Naive B cell (primary cell): ENCODE data around the gene ULK2. TPM values are rescaled to one million over a fixed set of nuclear protein-coding genes. Genes with fewer than 3 reads are reported as not detected.

Experiments
- ATAC-seq, 2 donors: fragments of 150-1000 bp; cut with Tn5 transposase; 2 replicates each; pipeline ENCODE4 v1.10.0; 2021; ENCODE audit warnings: low read depth in 2 of 2, mild to moderate bottlenecking in 2 of 2, moderate library complexity in 2 of 2
- DNase-seq: peaks from one replicate; pipeline ENCODE4 v3.0.0; 2022
- H3K27ac Mint-ChIP-seq, 6 donors: one replicate each; pipeline ENCODE4 v1.8.0; 2020 to 2022; ENCODE audit warnings: mild to moderate bottlenecking in 6 of 6, mixed read lengths in 6 of 6, moderate library complexity in 5 of 6, inconsistent platforms in 2 of 6
- H3K27me3 Mint-ChIP-seq, 3 donors: one replicate each; pipeline ENCODE4 v1.8.0; 2021 to 2022; ENCODE audit warnings: mixed read lengths in 3 of 3, mild to moderate bottlenecking in 1 of 3
- H3K36me3 Mint-ChIP-seq, 2 donors: one replicate each; pipeline ENCODE4 v1.8.0; 2020 to 2022; ENCODE audit warnings: mixed read lengths in 2 of 2, inconsistent platforms in 1 of 2, mild to moderate bottlenecking in 1 of 2
- H3K4me1 Mint-ChIP-seq, 3 donors: one replicate each; pipeline ENCODE4 v1.8.0; 2020 to 2022; ENCODE audit warnings: mixed read lengths in 3 of 3, inconsistent platforms in 1 of 3, mild to moderate bottlenecking in 1 of 3, moderate library complexity in 1 of 3
- H3K4me3 Mint-ChIP-seq, 8 donors: one replicate each; pipeline ENCODE4 v1.8.0; 2020 to 2022; ENCODE audit warnings: mild to moderate bottlenecking in 8 of 8, mixed read lengths in 8 of 8, moderate library complexity in 8 of 8, inconsistent platforms in 2 of 8
- H3K9me3 Mint-ChIP-seq, 7 donors: one replicate each; pipeline ENCODE4 v1.8.0; 2020 to 2022; ENCODE audit warnings: mixed read lengths in 7 of 7, mild to moderate bottlenecking in 5 of 7, inconsistent platforms in 2 of 7, moderate library complexity in 1 of 7
- polyA plus RNA-seq, 6 donors: library from polyadenylated mRNA; unstranded; fragments of 300-500 nt; fragmentation: Illumina TruSeq; gene quantifications; one replicate each; pipeline ENCODE4 v1.2.3, GENCODE V29; 2021; ENCODE audit warnings: low read depth in 6 of 6

The ULK2 gene
- polyA plus RNA-seq, 6 donors from 2014 or later, result 0.04 to 1.5 (median 1.1) TPM; not detected in 1

GRCh38 chr17:19736071-19736470 is 131.7 kb downstream of the ULK2 start:
- Mint-ChIP-seq H3K4me3 (no peak overlapping the region), H3K27ac (peak overlapping the region in 1 of 6 donors; percentile 27), H3K4me1 (peaks cover 0 to 3% (median 0%) of the 10 kb centered on the region in 3 donors), H3K27me3 (peaks cover 0 to under 1% (median 0%) of the 10 kb centered on the region in 3 donors), H3K36me3 (no peaks in the 10 kb centered on the region), H3K9me3 (no peaks in the 10 kb centered on the region)
- no peak for DNase-seq
- ATAC-seq, result no peak

- Mint-ChIP-seq H3K4me1 (peaks cover 0 to 3% (median 0%) of the 10 kb centered on the region in 3 donors), H3K36me3 (no peaks in the 10 kb centered on the region), H3K27me3 (peaks cover 0 to 7% (median 7%) of the 10 kb centered on the region in 3 donors), H3K27ac (peak overlapping the region in 1 of 6 donors; percentile 17), H3K4me3 (no peak overlapping the region), H3K9me3 (no peaks in the 10 kb centered on the region)
- DNase-seq (no peak), ATAC-seq (no peak)
These were observed 133.7 kb downstream of the ULK2 start for GRCh38 chr17:19733953-19734526.

- DNase-seq, result no peak
- H3K4me3 Mint-ChIP-seq, result no peak overlapping the region
- no peak for ATAC-seq
- no peaks in the 10 kb centered on the region for H3K36me3 Mint-ChIP-seq
- H3K27me3 Mint-ChIP-seq, result peaks cover 0 to 7% (median 7%) of the 10 kb centered on the region in 3 donors
- H3K4me1 Mint-ChIP-seq, result peaks cover 0 to 3% (median 0%) of the 10 kb centered on the region in 3 donors
- no peaks in the 10 kb centered on the region for H3K9me3 Mint-ChIP-seq
- H3K27ac Mint-ChIP-seq, result peak overlapping the region in 1 of 6 donors; percentile 47
These were observed 136.1 kb downstream of the ULK2 start for GRCh38 chr17:19731626-19732025.

GRCh38 chr17:19730843-19731242 is 136.9 kb downstream of the ULK2 start:
- DNase-seq (no peak), ATAC-seq (no peak)
- Mint-ChIP-seq H3K36me3 (no peaks in the 10 kb centered on the region), H3K27me3 (peaks cover 0 to 7% (median 7%) of the 10 kb centered on the region in 3 donors), H3K9me3 (no peaks in the 10 kb centered on the region), H3K4me1 (no peaks in the 10 kb centered on the region), H3K4me3 (no peak overlapping the region), H3K27ac (no peak overlapping the region)

- DNase-seq (no peak), ATAC-seq (no peak)
- no peaks in the 10 kb centered on the region for H3K9me3 Mint-ChIP-seq
- no peak overlapping the region for H3K4me3 Mint-ChIP-seq
- H3K36me3 Mint-ChIP-seq, result no peaks in the 10 kb centered on the region
- no peak overlapping the region for H3K27ac Mint-ChIP-seq
- H3K4me1 Mint-ChIP-seq, result peaks cover 5% of the 10 kb centered on the region in 3 donors
- H3K27me3 Mint-ChIP-seq, result peaks cover 5 to 16% (median 7%) of the 10 kb centered on the region in 3 donors
These were observed 137.8 kb downstream of the ULK2 start for GRCh38 chr17:19729900-19730299.

- DNase-seq (no peak), ATAC-seq (no peak)
- H3K4me1 Mint-ChIP-seq, result peaks cover 5 to 17% (median 13%) of the 10 kb centered on the region in 3 donors
- no peak overlapping the region for H3K27ac Mint-ChIP-seq
- no peaks in the 10 kb centered on the region for H3K36me3 Mint-ChIP-seq
- H3K27me3 Mint-ChIP-seq, result peaks cover 5 to 16% (median 7%) of the 10 kb centered on the region in 3 donors
- no peaks in the 10 kb centered on the region for H3K9me3 Mint-ChIP-seq
- no peak overlapping the region for H3K4me3 Mint-ChIP-seq
These were observed 139.6 kb downstream of the ULK2 start for GRCh38 chr17:19728084-19728495.

GRCh38 chr17:19727501-19728078 is 140.1 kb downstream of the ULK2 start:
- DNase-seq (no peak), ATAC-seq (no peak)
- H3K9me3 Mint-ChIP-seq, result no peaks in the 10 kb centered on the region
- peaks cover 5 to 16% (median 7%) of the 10 kb centered on the region in 3 donors for H3K27me3 Mint-ChIP-seq
- H3K4me1 Mint-ChIP-seq, result peaks cover 5 to 19% (median 13%) of the 10 kb centered on the region in 3 donors
- no peaks in the 10 kb centered on the region for H3K36me3 Mint-ChIP-seq
- no peak overlapping the region for H3K27ac Mint-ChIP-seq
- no peak overlapping the region for H3K4me3 Mint-ChIP-seq

GRCh38 chr17:19726631-19727376 is 140.9 kb downstream of the ULK2 start:
- ATAC-seq, result no peak
- peak overlapping the region in 3 of 6 donors; percentile 12 to 65 (median 32) for H3K27ac Mint-ChIP-seq
- no peak overlapping the region for H3K4me3 Mint-ChIP-seq

GRCh38 chr17:19725486-19725885 is 142.2 kb downstream of the ULK2 start:
- DNase-seq, result no peak
- Mint-ChIP-seq H3K9me3 (no peaks in the 10 kb centered on the region), H3K27ac (peak overlapping the region in 4 of 6 donors; percentile 24 to 94 (median 74)), H3K4me3 (peak overlapping the region; percentile 0 to 87 (median 76)), H3K4me1 (peaks cover 8 to 19% (median 13%) of the 10 kb centered on the region in 3 donors), H3K36me3 (no peaks in the 10 kb centered on the region), H3K27me3 (peaks cover 5 to 22% (median 14%) of the 10 kb centered on the region in 3 donors)
- ATAC-seq, result no peak

More at GRCh38 chr17:19726631-19727376, 140.9 kb downstream of the ULK2 start:
- H3K27me3 Mint-ChIP-seq, result peaks cover 5 to 16% (median 14%) of the 10 kb centered on the region in 3 donors
- H3K36me3 Mint-ChIP-seq, result no peaks in the 10 kb centered on the region
- no peaks in the 10 kb centered on the region for H3K9me3 Mint-ChIP-seq
- H3K4me1 Mint-ChIP-seq, result peaks cover 5 to 19% (median 13%) of the 10 kb centered on the region in 3 donors
- DNase-seq, result no peak

- H3K27me3 Mint-ChIP-seq, result peaks cover 5 to 28% (median 21%) of the 10 kb centered on the region in 3 donors
- peaks cover 8 to 19% (median 13%) of the 10 kb centered on the region in 3 donors for H3K4me1 Mint-ChIP-seq
- DNase-seq, result peak; percentile 50
- H3K4me3 Mint-ChIP-seq, result peak overlapping the region; percentile 66 to 87 (median 78)
- no peaks in the 10 kb centered on the region for H3K36me3 Mint-ChIP-seq
- peak overlapping the region in 5 of 6 donors; percentile 43 to 94 (median 66) for H3K27ac Mint-ChIP-seq
- peak; percentile 83 to 90 for ATAC-seq
- H3K9me3 Mint-ChIP-seq, result no peaks in the 10 kb centered on the region
These were observed 143.0 kb downstream of the ULK2 start for GRCh38 chr17:19724501-19725420.

- Mint-ChIP-seq H3K27me3 (peaks cover 5 to 25% (median 22%) of the 10 kb centered on the region in 3 donors), H3K9me3 (no peaks in the 10 kb centered on the region), H3K4me3 (peak overlapping the region; percentile 61 to 82 (median 70)), H3K4me1 (peaks cover 8 to 19% (median 13%) of the 10 kb centered on the region in 3 donors), H3K36me3 (no peaks in the 10 kb centered on the region), H3K27ac (peak overlapping the region in 2 of 6 donors; percentile 43 to 53)
- DNase-seq (no peak), ATAC-seq (no peak)
These were observed 143.8 kb downstream of the ULK2 start for GRCh38 chr17:19723964-19724363.
